Kidney (tissue), 14 donors: ENCODE measurements around the gene BORCS5. TPM values are rescaled to one million over a fixed set of nuclear protein-coding genes. Genes with fewer than 3 reads are reported as not detected.

ENCODE experiments used
- DNase-seq, 5 donors: peaks; one replicate each; pipeline ENCODE4 v3.0.0-alpha.2; 2013 to 2020
- FAIRE-seq: peaks from 2 replicates; lab custom pipeline; 2012; peaks lifted over from hg19 to GRCh38; lab: Jason Lieb, UNC
- H3K27ac ChIP-seq, 2 donors: one replicate each; pipeline ENCODE4 v1.7.0; 2013; ENCODE audit warnings: low read depth in 2 of 2, low read length in 2 of 2, inconsistent platforms in 1 of 2
- H3K27me3 ChIP-seq: one replicate; pipeline ENCODE4 v1.7.1; 2013; ENCODE audit warnings: low read length, inconsistent platforms; ENCODE audit not compliant: control insufficient read depth, insufficient read depth
- H3K36me3 ChIP-seq, 3 donors: one replicate each; pipeline versions ENCODE4 v1.7.0 to v1.7.1; 2013; ENCODE audit warnings: low read length in 3 of 3, control low read depth in 1 of 3, inconsistent platforms in 1 of 3; ENCODE audit not compliant: insufficient read depth in 3 of 3, control insufficient read depth in 2 of 3
- H3K4me1 ChIP-seq, 3 donors: one replicate each; pipeline versions ENCODE4 v1.7.0 to v1.7.1; 2013; ENCODE audit warnings: low read length in 3 of 3, inconsistent platforms in 1 of 3, low read depth in 1 of 3; ENCODE audit not compliant: control insufficient read depth in 2 of 3, insufficient read depth in 2 of 3
- H3K4me3 ChIP-seq, 3 donors: one replicate each; pipeline versions ENCODE4 v1.7.0 to v1.8.1; 2013; ENCODE audit warnings: low read length in 3 of 3, control low read depth in 1 of 3, inconsistent platforms in 1 of 3
- H3K9ac ChIP-seq, 3 donors: one replicate each; pipeline versions ENCODE4 v1.7.0 to v1.7.1; 2013; ENCODE audit warnings: low read length in 3 of 3, control low read depth in 1 of 3, inconsistent platforms in 1 of 3
- H3K9me3 ChIP-seq, 3 donors: one replicate each; pipeline versions ENCODE4 v1.7.0 to v1.7.1; 2013; ENCODE audit warnings: low read length in 3 of 3, control low read depth in 1 of 3, inconsistent platforms in 1 of 3; ENCODE audit not compliant: control insufficient read depth in 2 of 3, insufficient read depth in 1 of 3
- CTCF ChIP-seq: IDR thresholded peaks from 3 replicates; pipeline ENCODE4 v1.5.1; 2012; ENCODE audit warnings: mild to moderate bottlenecking, moderate library complexity, borderline replicate concordance; ENCODE audit not compliant: insufficient read depth; ENCODE audit errors: extremely low read depth
- intact Hi-C: fragments of 100-400 bp; cut with DNase I; formaldehyde crosslinking; loops from one replicate; pipeline ENCODE4 v1.11.1; 2022
- polyA plus RNA-seq: library from polyadenylated mRNA; stranded (reverse); fragments of 350-450 nt; fragmentation: Illumina TruSeq; extraction: RNeasy Lipid Tissue Mini Kit (QIAGEN cat#74804); gene quantifications from one replicate; pipeline ENCODE4 v1.2.3, GENCODE V29; 2014; ENCODE audit warnings: low read depth, low replicate concordance; ENCODE audit not compliant: insufficient read depth
- total RNA-seq: library from RNA; stranded (reverse); fragmentation: NEBNext Ultra II Directional; extraction: Animal tissue kit (Norgen Biotek cat#: 25700); gene quantifications from one replicate; pipeline ENCODE4 v1.2.1, GENCODE V29; 2021
- donor health status: control.
- donor health status: control.
- donor health status: control.
- donor health status: control.
- donor health status: control.
- donor health status: DM: yes; HTN: yes; CAD: no.
- donor health status: Normal renal cell carcinoma (clear cell type).

The BORCS5 gene
- total and polyA plus RNA-seq, 2 donors from 2014 or later = 11.2 to 14.0 TPM

GRCh38 chr12:12483438-12483837 is 126.6 kb downstream of the BORCS5 start:
- no peaks in the 10 kb centered on the region for H3K9me3 ChIP-seq
- H3K27ac ChIP-seq = no peak overlapping the region
- DNase-seq (no peak), FAIRE-seq (no peak)
- TF ChIP-seq CTCF = no peak
- intact Hi-C loops = no loop called here
- H3K9ac ChIP-seq = no peak overlapping the region
- no peaks in the 10 kb centered on the region for H3K27me3 ChIP-seq
- H3K4me1 ChIP-seq = no peaks in the 10 kb centered on the region
- peaks cover 4 to 30% (median 8%) of the 10 kb centered on the region in 3 donors for H3K36me3 ChIP-seq
- no peak overlapping the region for H3K4me3 ChIP-seq

GRCh38 chr12:12486661-12487240 is 129.9 kb downstream of the BORCS5 start:
- Histone ChIP-seq H3K27me3 (no peaks in the 10 kb centered on the region), H3K9ac (no peak overlapping the region), H3K9me3 (no peaks in the 10 kb centered on the region), H3K27ac (no peak overlapping the region), H3K4me3 (no peak overlapping the region), H3K4me1 (no peaks in the 10 kb centered on the region), H3K36me3 (peaks cover 0 to 11% (median 3%) of the 10 kb centered on the region in 3 donors)
- FAIRE-seq (no peak), DNase-seq (no peak)
- intact Hi-C loops = no loop called here
- TF ChIP-seq CTCF = no peak

GRCh38 chr12:12487490-12487889 is 130.6 kb downstream of the BORCS5 start:
- no peak for FAIRE-seq
- Histone ChIP-seq H3K27me3 (no peaks in the 10 kb centered on the region), H3K9me3 (no peaks in the 10 kb centered on the region), H3K4me1 (no peaks in the 10 kb centered on the region), H3K36me3 (peaks cover 0 to 11% (median 3%) of the 10 kb centered on the region in 3 donors), H3K9ac (no peak overlapping the region), H3K27ac (no peak overlapping the region), H3K4me3 (no peak overlapping the region)
- DNase-seq = no peak
- intact Hi-C loops = no loop called here
- no peak for TF ChIP-seq CTCF

GRCh38 chr12:12488296-12488695 is 131.4 kb downstream of the BORCS5 start:
- no peak for FAIRE-seq
- intact Hi-C loops = no loop called here
- H3K4me1 ChIP-seq = no peaks in the 10 kb centered on the region

More at GRCh38 chr12:12488296-12488695, 131.4 kb downstream of the BORCS5 start:
- H3K27ac ChIP-seq = no peak overlapping the region
- no peaks in the 10 kb centered on the region for H3K27me3 ChIP-seq
- H3K9me3 ChIP-seq = no peaks in the 10 kb centered on the region
- DNase-seq = no peak
- no peak overlapping the region for H3K9ac ChIP-seq
- H3K36me3 ChIP-seq = peaks cover 0 to 11% (median 3%) of the 10 kb centered on the region in 3 donors
- H3K4me3 ChIP-seq = no peak overlapping the region
- TF ChIP-seq CTCF = no peak
